ENCODE measurements around the gene MCOLN3.
"Not testable (repeated sequence)": the region's sequence is repeated elsewhere in the genome, so short reads cannot be mapped to it uniquely, and the experiment has no call there.

Gene MCOLN3

GRCh38 chr1:85047472-85048295 lies 616 bp downstream of the MCOLN3 start:
- no peak for DNase-seq

- no peak for DNase-seq
Observed at GRCh38 chr1:85047144-85047471, 1.2 kb downstream of the MCOLN3 start.

- no peak for DNase-seq
Observed at GRCh38 chr1:85042413-85042812, 5.9 kb downstream of the MCOLN3 start.

GRCh38 chr1:85041793-85042192 lies 6.5 kb downstream of the MCOLN3 start:
- DNase-seq, result no peak

GRCh38 chr1:85033221-85033620 lies 15.1 kb downstream of the MCOLN3 start:
- no peak for DNase-seq

- DNase-seq, result no peak
Observed at GRCh38 chr1:85030536-85030935, 17.8 kb downstream of the MCOLN3 start.

- DNase-seq, result no peak
Observed at GRCh38 chr1:85028151-85028550, 20.1 kb downstream of the MCOLN3 start.

- no peak for DNase-seq
Observed at GRCh38 chr1:85027242-85027983, 20.9 kb downstream of the MCOLN3 start.

- no peak for DNase-seq
Observed at GRCh38 chr1:85025940-85026339, 22.4 kb downstream of the MCOLN3 start.

GRCh38 chr1:85024736-85025135 lies 23.6 kb downstream of the MCOLN3 start:
- DNase-seq, result no peak

- DNase-seq, result no peak
Observed at GRCh38 chr1:85022700-85023099, 25.6 kb downstream of the MCOLN3 start.

GRCh38 chr1:85019994-85020393 lies 28.3 kb downstream of the MCOLN3 start:
- no peak for DNase-seq

- DNase-seq, result no peak
Observed at GRCh38 chr1:85015826-85016225, 32.5 kb downstream of the MCOLN3 start.

- DNase-seq, result not testable (repeated sequence)
Observed at GRCh38 chr1:85005641-85006040, 42.7 kb downstream of the MCOLN3 start.

- no peak for DNase-seq
Observed at GRCh38 chr1:85001742-85002141, 46.6 kb downstream of the MCOLN3 start.

GRCh38 chr1:84998642-84999280 lies 49.5 kb downstream of the MCOLN3 start:
- no peak for DNase-seq

GRCh38 chr1:84997667-84998600 lies 50.4 kb downstream of the MCOLN3 start:
- no peak for DNase-seq

GRCh38 chr1:84996846-84997666 lies 51.2 kb downstream of the MCOLN3 start, which contains the start of gene MCOLN2:
Gene MCOLN2, minus strand, starts transcription at chr1:84997113. Its CDS starts 241 bp downstream, at chr1:84996872.
- no peak for DNase-seq

- DNase-seq, result no peak
Observed at GRCh38 chr1:84995484-84996334, 52.6 kb downstream of the MCOLN3 start.

- DNase-seq, result no peak
Observed at GRCh38 chr1:84991097-84991920, 57.0 kb downstream of the MCOLN3 start.
